ENCODE results near the gene SRPK2. TPM values are rescaled to one million over a fixed set of nuclear protein-coding genes. Genes with fewer than 3 reads are reported as not detected.
"Not testable (repeated sequence)": the region's sequence is repeated elsewhere in the genome, so short reads cannot be mapped to it uniquely, and the experiment has no call there.

The SRPK2 gene
- total and polyA plus RNA-seq, 4 donors = 7.8 to 19.7 (median 16.7) TPM

- H3K9ac ChIP-seq (ENCODE audit: low read depth in 1 of 2, low read length in 2 of 2); H3K36me3 ChIP-seq (ENCODE audit: control insufficient read depth in 4 of 4, insufficient read depth in 3 of 4, low read depth in 1 of 4, low read length in 3 of 4); H3K4me3 ChIP-seq (ENCODE audit: low read depth in 1 of 3, low read length in 3 of 3); H3K27ac ChIP-seq (ENCODE audit: low read depth in 1 of 2, low read length in 2 of 2); H3K9me3 ChIP-seq (ENCODE audit: control insufficient read depth in 4 of 4, low read length in 3 of 4); DNase-seq (ENCODE audit: low spot score); H3K27me3 ChIP-seq (ENCODE audit: control insufficient read depth in 4 of 4, insufficient read depth in 4 of 4, low read length in 3 of 4); H3K4me1 ChIP-seq (ENCODE audit: control insufficient read depth in 4 of 4, insufficient read depth in 4 of 4, low read length in 3 of 4): not testable (repeated sequence)
- WGBS = 98% methylated on average over 5 of the region's 5 CpGs
These were observed 26.0 kb downstream of the SRPK2 start for GRCh38 chr7:105362685-105363084.

GRCh38 chr7:105361995-105362394 lies 26.7 kb downstream of the SRPK2 start:
- H3K4me1 ChIP-seq (ENCODE audit: control insufficient read depth in 4 of 4, insufficient read depth in 4 of 4, low read length in 3 of 4); H3K9ac ChIP-seq (ENCODE audit: low read depth in 1 of 2, low read length in 2 of 2); H3K4me3 ChIP-seq (ENCODE audit: low read depth in 1 of 3, low read length in 3 of 3); DNase-seq (ENCODE audit: low spot score); H3K9me3 ChIP-seq (ENCODE audit: control insufficient read depth in 4 of 4, low read length in 3 of 4); H3K36me3 ChIP-seq (ENCODE audit: control insufficient read depth in 4 of 4, insufficient read depth in 3 of 4, low read depth in 1 of 4, low read length in 3 of 4); H3K27me3 ChIP-seq (ENCODE audit: control insufficient read depth in 4 of 4, insufficient read depth in 4 of 4, low read length in 3 of 4); H3K27ac ChIP-seq (ENCODE audit: low read depth in 1 of 2, low read length in 2 of 2): not testable (repeated sequence)
- WGBS = 96% methylated on average over 8 of the region's 8 CpGs

- not testable (repeated sequence) for H3K36me3 ChIP-seq (ENCODE audit: control insufficient read depth in 4 of 4, insufficient read depth in 3 of 4, low read depth in 1 of 4, low read length in 3 of 4); H3K4me3 ChIP-seq (ENCODE audit: low read depth in 1 of 3, low read length in 3 of 3); H3K27me3 ChIP-seq (ENCODE audit: control insufficient read depth in 4 of 4, insufficient read depth in 4 of 4, low read length in 3 of 4); DNase-seq (ENCODE audit: low spot score); H3K4me1 ChIP-seq (ENCODE audit: control insufficient read depth in 4 of 4, insufficient read depth in 4 of 4, low read length in 3 of 4); H3K9me3 ChIP-seq (ENCODE audit: control insufficient read depth in 4 of 4, low read length in 3 of 4); H3K9ac ChIP-seq (ENCODE audit: low read depth in 1 of 2, low read length in 2 of 2); H3K27ac ChIP-seq (ENCODE audit: low read depth in 1 of 2, low read length in 2 of 2)
- WGBS = 96% methylated on average over 2 of the region's 2 CpGs
These were observed 28.6 kb downstream of the SRPK2 start for GRCh38 chr7:105360149-105360548.

- no peak overlapping the region for H3K27ac ChIP-seq (ENCODE audit: low read depth in 1 of 2, low read length in 2 of 2)
- TF ChIP-seq FOXA1 (IDR thresholded peaks at IDR 0.05) (no peak), RAD21 (IDR thresholded peaks at IDR 0.05) (no peak), SP1 (IDR thresholded peaks at IDR 0.05) (no peak), EGR1 (IDR thresholded peaks at IDR 0.05; ENCODE audit: low read depth in 2 of 2) (no peak), JUND (IDR thresholded peaks at IDR 0.05) (no peak), MAX (IDR thresholded peaks at IDR 0.05) (no peak), ATF3 (IDR thresholded peaks at IDR 0.05) (no peak), FOXA2 (IDR thresholded peaks at IDR 0.05) (no peak), YY1 (IDR thresholded peaks at IDR 0.05) (no peak), GABPA (IDR thresholded peaks at IDR 0.05 in 1 of 2, conservative IDR thresholded peaks at IDR 0.05 in 1 of 2) (no peak), HNF4G (IDR thresholded peaks at IDR 0.05) (no peak), TAF1 (conservative IDR thresholded peaks at IDR 0.05) (no peak), HNF4A (conservative IDR thresholded peaks at IDR 0.05) (no peak)
- H3K27me3 ChIP-seq (ENCODE audit: control insufficient read depth in 4 of 4, insufficient read depth in 4 of 4, low read length in 3 of 4) = no peaks in the 10 kb centered on the region
- DNase-seq (ENCODE audit: low spot score) = no peak
- H3K36me3 ChIP-seq (ENCODE audit: control insufficient read depth in 4 of 4, insufficient read depth in 3 of 4, low read depth in 1 of 4, low read length in 3 of 4) = no peaks in the 10 kb centered on the region
- H3K9ac ChIP-seq (ENCODE audit: low read depth in 1 of 2, low read length in 2 of 2) = no peak overlapping the region
- no peaks in the 10 kb centered on the region for H3K9me3 ChIP-seq (ENCODE audit: control insufficient read depth in 4 of 4, low read length in 3 of 4)
- no peak overlapping the region for H3K4me3 ChIP-seq (ENCODE audit: low read depth in 1 of 3, low read length in 3 of 3)
- peaks cover 0 to 4% (median 0%) of the 10 kb centered on the region in 4 donors for H3K4me1 ChIP-seq (ENCODE audit: control insufficient read depth in 4 of 4, insufficient read depth in 4 of 4, low read length in 3 of 4)
- 88% methylated on average over 6 of the region's 6 CpGs for WGBS
These were observed 33.0 kb downstream of the SRPK2 start for GRCh38 chr7:105355701-105356100.
